Type B pancreatic cell (in vitro differentiated cells): Measurements from ENCODE around the gene SLC34A3. TPM values are rescaled to one million over a fixed set of nuclear protein-coding genes. Genes with fewer than 3 reads are reported as not detected.

Experiments used
- DNase-seq: peaks from one replicate; pipeline ENCODE4 v3.0.0; 2021; ENCODE audit warnings: mixed read lengths; ENCODE audit not compliant: unreplicated experiment; ENCODE audit errors: extremely low spot score
- H3K27ac Mint-ChIP-seq: 2 replicates; pipeline ENCODE4 v1.8.0; 2021; ENCODE audit warnings: mild to moderate bottlenecking, mixed read lengths
- H3K27me3 Mint-ChIP-seq: 2 replicates; pipeline ENCODE4 v1.8.0; 2021; ENCODE audit warnings: mixed read lengths
- H3K36me3 Mint-ChIP-seq: 2 replicates; pipeline ENCODE4 v1.8.0; 2021; ENCODE audit warnings: mixed read lengths
- H3K4me1 Mint-ChIP-seq: one replicate; pipeline ENCODE4 v1.8.0; 2021; ENCODE audit warnings: mixed read lengths; ENCODE audit not compliant: unreplicated experiment
- H3K4me3 Mint-ChIP-seq: 2 replicates; pipeline ENCODE4 v1.8.0; 2021; ENCODE audit warnings: mild to moderate bottlenecking, mixed read lengths
- H3K9me3 Mint-ChIP-seq: 2 replicates; pipeline ENCODE4 v1.8.0; 2021; ENCODE audit warnings: mixed read lengths
- total RNA-seq: library from RNA; stranded (reverse); gene quantifications from 2 replicates; pipeline ENCODE4 v1.2.1, GENCODE V29; 2021; ENCODE audit warnings: low replicate concordance
- TF ChIP-seq, protein P1 (sequence below): fragments of 200-600 bp; sonication (generic); conservative IDR thresholded peaks from 2 replicates; pipeline ENCODE4 v1.5.0; 2021; ENCODE audit warnings: antibody characterized with exemption, mild to moderate bottlenecking

SLC34A3 gene
- total RNA-seq, 1 donor from 2014 or later, result 0.41 TPM

DNA sequence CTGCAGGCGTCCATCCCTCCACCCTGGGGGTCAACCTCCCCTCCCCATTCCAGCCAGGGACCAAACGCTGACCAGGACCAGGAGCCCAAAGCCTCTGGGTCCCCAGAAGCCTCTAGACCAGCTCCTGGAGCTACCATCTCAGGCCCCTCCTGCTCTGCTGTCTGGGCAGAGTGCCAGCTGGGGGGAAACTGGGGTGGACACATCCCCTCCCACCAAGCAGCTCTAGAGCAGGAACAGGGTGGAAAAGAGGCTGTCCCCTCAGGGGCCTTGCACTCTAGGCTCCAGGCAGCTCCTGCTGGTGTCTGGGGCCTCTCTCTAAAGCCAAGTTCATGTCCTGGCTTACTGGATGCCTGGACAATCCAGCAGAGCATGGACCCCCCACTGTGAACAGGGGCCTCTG, 37.8 kb upstream of the SLC34A3 start:
- H3K4me3 Mint-ChIP-seq, result no peak overlapping the region
- no peaks in the 10 kb centered on the region for H3K27me3 Mint-ChIP-seq
- H3K36me3 Mint-ChIP-seq, result no peaks in the 10 kb centered on the region
- peaks cover 7% of the 10 kb centered on the region for H3K4me1 Mint-ChIP-seq
- no peak overlapping the region for H3K27ac Mint-ChIP-seq
- TF ChIP-seq, protein P1, sequence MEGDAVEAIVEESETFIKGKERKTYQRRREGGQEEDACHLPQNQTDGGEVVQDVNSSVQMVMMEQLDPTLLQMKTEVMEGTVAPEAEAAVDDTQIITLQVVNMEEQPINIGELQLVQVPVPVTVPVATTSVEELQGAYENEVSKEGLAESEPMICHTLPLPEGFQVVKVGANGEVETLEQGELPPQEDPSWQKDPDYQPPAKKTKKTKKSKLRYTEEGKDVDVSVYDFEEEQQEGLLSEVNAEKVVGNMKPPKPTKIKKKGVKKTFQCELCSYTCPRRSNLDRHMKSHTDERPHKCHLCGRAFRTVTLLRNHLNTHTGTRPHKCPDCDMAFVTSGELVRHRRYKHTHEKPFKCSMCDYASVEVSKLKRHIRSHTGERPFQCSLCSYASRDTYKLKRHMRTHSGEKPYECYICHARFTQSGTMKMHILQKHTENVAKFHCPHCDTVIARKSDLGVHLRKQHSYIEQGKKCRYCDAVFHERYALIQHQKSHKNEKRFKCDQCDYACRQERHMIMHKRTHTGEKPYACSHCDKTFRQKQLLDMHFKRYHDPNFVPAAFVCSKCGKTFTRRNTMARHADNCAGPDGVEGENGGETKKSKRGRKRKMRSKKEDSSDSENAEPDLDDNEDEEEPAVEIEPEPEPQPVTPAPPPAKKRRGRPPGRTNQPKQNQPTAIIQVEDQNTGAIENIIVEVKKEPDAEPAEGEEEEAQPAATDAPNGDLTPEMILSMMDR, result no peak
- H3K9me3 Mint-ChIP-seq, result no peaks in the 10 kb centered on the region
- DNase-seq, result no peak

DNA sequence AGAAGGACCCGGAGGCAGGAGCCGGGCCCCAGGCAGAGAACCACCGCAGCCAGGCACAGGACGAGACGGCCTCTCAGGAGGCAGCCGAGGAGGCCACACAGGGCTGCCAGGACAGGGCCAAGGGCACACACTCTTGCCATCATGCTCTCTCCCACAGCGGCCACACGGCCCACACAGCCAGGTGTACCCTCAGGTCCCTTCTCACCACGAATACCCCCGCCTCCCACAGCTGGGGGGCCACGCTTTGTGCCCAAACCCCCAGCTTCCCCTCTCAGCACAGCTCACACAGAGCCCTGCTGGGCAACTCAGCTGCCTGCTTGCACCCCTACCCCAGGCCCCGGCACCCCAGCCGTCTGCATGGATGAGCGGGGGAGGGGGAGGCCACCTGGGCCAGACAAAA, 36.9 kb upstream of the SLC34A3 start:
- no peaks in the 10 kb centered on the region for H3K36me3 Mint-ChIP-seq
- no peaks in the 10 kb centered on the region for H3K27me3 Mint-ChIP-seq
- no peak for DNase-seq
- no peak overlapping the region for H3K27ac Mint-ChIP-seq
- no peak overlapping the region for H3K4me3 Mint-ChIP-seq
- peaks cover 7% of the 10 kb centered on the region for H3K4me1 Mint-ChIP-seq
- TF ChIP-seq, protein P1, result no peak
- no peaks in the 10 kb centered on the region for H3K9me3 Mint-ChIP-seq

DNA sequence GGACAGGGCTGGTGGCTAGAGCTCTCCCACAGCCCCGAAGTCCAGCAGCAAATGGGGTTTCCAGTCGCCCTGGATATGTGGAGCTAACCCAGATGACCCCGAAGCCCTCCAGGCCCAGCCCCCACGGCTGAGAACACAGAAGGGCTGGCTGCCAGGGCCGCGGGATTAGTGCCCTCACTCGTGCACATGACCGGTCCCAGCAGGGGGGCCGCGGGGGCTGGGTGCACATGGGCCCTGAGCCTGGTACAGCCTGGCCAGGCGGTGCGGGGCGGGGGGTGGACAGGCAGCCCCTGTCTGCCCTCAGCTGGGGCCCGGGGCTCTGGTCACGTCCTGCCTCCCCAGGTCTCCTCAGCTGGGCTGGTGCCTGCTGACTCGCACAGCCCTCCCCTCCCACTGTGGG, 36.3 kb upstream of the SLC34A3 start:
- H3K36me3 Mint-ChIP-seq, result no peaks in the 10 kb centered on the region
- TF ChIP-seq, protein P1, result no peak
- H3K4me3 Mint-ChIP-seq, result no peak overlapping the region
- no peaks in the 10 kb centered on the region for H3K27me3 Mint-ChIP-seq
- peaks cover 7% of the 10 kb centered on the region for H3K4me1 Mint-ChIP-seq
- DNase-seq, result no peak
- no peak overlapping the region for H3K27ac Mint-ChIP-seq
- no peaks in the 10 kb centered on the region for H3K9me3 Mint-ChIP-seq

DNA sequence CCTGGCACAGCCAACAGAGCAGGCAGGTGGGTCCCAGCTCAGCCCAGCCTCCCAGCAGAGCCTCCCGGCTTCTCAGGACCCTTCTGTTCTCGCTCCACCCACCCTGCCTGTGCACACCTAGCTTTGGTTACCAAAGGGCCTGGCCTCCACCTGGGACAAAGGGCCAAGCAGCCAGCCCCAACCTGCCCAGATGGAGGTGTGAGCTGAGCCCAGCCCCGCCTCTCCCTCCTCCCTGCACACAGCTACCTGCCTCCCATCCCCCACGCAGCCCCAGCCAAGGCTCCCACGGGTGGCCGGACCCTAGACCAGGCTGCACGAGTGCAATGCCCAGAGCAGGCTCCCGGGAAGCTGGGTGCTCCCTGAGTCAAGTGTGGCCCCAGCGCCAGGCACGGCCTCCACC, 35.8 kb upstream of the SLC34A3 start:
- no peak for DNase-seq
- H3K4me1 Mint-ChIP-seq, result peaks cover 7% of the 10 kb centered on the region
- H3K36me3 Mint-ChIP-seq, result no peaks in the 10 kb centered on the region
- H3K9me3 Mint-ChIP-seq, result no peaks in the 10 kb centered on the region
- no peaks in the 10 kb centered on the region for H3K27me3 Mint-ChIP-seq
- peak overlapping the region; percentile 69 for H3K4me3 Mint-ChIP-seq
- H3K27ac Mint-ChIP-seq, result peak overlapping the region; percentile 87
- TF ChIP-seq, protein P1, result no peak

DNA sequence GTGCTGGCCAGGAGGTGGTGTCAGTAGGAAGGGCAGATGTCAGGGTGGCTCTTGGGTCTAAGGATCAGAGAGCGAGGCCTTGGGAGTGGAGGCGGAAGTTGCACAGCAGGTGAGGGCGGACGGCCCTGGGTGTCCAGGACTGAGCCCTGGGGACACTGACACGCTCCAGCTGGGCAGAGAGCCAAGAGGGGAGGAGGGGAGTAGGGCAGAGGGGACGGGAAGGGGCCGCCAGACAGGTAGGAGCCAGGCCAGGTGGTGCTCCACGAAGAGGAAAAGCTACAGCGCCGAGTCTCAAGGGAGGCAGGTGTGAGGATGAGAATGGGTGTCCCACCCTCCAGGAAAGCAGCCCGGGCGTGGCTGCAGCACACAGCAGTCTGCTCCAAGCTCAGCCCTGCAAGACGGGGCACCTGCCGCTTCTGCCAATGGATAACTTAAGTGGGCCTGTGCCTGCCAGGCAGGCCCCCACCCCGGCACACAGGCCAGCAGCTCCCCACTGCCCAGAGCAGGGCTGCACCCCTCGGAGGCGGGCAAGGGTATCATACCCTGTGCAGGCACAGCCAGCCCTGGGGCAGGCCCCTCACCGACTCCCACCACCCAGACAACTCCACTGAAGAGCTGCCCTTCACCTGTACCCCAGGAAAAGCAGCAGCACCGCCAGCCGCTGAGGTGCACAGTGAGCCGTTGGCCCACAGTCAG, 35.0 kb upstream of the SLC34A3 start:
- H3K9me3 Mint-ChIP-seq, result no peaks in the 10 kb centered on the region
- H3K27me3 Mint-ChIP-seq, result no peaks in the 10 kb centered on the region
- H3K4me1 Mint-ChIP-seq, result peaks cover 7% of the 10 kb centered on the region
- no peak for DNase-seq
- H3K36me3 Mint-ChIP-seq, result no peaks in the 10 kb centered on the region
- H3K27ac Mint-ChIP-seq, result peak overlapping the region; percentile 87
- peak overlapping the region; percentile 69 for H3K4me3 Mint-ChIP-seq
- TF ChIP-seq, protein P1, result no peak
